ENCODE measurements around the gene CNNM3. TPM values are rescaled to one million over a fixed set of nuclear protein-coding genes. Genes with fewer than 3 reads are reported as not detected.
A peak's percentile ranks its signal among the peaks of the same experiment; 100 is the strongest.
"Not testable (repeated sequence)": the region's sequence is repeated elsewhere in the genome, so short reads cannot be mapped to it uniquely, and the experiment has no call there.

Gene CNNM3
- total RNA-seq, 1 experiment from 2014 or later: 7.0 TPM

DNA sequence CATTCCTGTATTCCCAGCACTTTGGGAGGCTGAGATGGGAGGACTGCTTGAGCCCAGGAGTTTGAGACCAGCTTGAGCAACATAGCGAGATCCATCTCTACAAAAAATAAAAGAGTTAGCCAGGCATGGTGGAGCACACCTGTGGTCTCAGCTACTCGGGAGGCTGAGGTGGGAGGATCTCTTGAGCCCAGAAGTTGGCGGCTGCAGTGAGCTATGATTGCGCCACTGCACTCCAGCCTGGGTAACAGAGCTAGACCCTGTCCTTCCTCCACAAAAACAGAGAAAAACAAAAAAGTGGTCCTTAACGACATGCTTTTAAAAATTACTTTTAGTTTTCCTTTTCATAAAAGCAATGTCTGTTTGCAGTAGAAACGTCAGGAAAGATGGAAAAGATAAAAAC lies 19.6 kb upstream of the CNNM3 start:
- not testable (repeated sequence) for H3K79me2 ChIP-seq (ENCODE audit: low read length); H3K36me3 ChIP-seq (ENCODE audit: insufficient read depth, low read length); H3K4me3 ChIP-seq (ENCODE audit: low read length); H3K4me2 ChIP-seq (ENCODE audit: low read depth, low read length, poor library complexity, severe bottlenecking); H3K4me1 ChIP-seq (ENCODE audit: low read length); DNase-seq; H3K9me2 ChIP-seq (replicated peaks; ENCODE audit: insufficient read depth, low read length); H4K20me1 ChIP-seq (ENCODE audit: insufficient read depth, low read depth, low read length); H3K9ac ChIP-seq (ENCODE audit: low read length); H2AFZ ChIP-seq (ENCODE audit: low read length); H3K27me3 ChIP-seq (ENCODE audit: low read length); H3K27ac ChIP-seq (ENCODE audit: low read length); H3K9me3 ChIP-seq (ENCODE audit: low read length)

DNA sequence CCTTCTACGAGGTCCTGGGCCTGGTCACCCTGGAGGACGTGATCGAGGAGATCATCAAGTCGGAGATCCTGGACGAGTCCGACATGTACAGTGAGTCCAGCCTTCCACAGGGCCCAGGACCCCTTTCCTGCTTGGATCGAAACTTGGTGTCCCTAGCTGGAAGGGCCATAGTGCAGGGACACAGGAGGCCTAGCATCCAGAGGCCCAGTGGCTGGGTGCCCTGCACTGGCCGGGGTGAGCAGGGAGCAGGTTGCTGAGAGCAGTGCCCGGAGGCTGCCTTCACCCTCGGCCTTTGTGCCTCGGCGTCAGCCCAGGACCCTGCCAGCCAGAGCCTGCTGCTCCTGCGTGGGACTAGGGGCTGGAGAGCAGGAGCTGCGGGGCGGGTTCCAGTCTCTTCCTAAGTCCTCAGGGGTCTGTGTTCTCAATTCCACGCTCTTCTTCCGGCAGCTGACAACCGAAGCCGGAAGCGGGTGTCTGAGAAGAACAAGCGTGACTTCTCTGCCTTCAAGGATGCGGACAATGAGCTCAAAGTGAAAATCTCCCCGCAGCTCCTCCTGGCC lies 18.9 kb upstream of the CNNM3 start:
- no peak overlapping the region for H3K4me2 ChIP-seq (ENCODE audit: low read depth, low read length, poor library complexity, severe bottlenecking)
- no peak overlapping the region for H3K27ac ChIP-seq (ENCODE audit: low read length)
- peaks cover 8% of the 10 kb centered on the region for H3K4me1 ChIP-seq (ENCODE audit: low read length)
- DNase-seq: no peak
- H3K36me3 ChIP-seq (ENCODE audit: insufficient read depth, low read length): no peaks in the 10 kb centered on the region
- no peaks in the 10 kb centered on the region for H3K9me3 ChIP-seq (ENCODE audit: low read length)
- H3K9ac ChIP-seq (ENCODE audit: low read length): no peak overlapping the region
- H3K4me3 ChIP-seq (ENCODE audit: low read length): no peak overlapping the region
- no peak overlapping the region for H2AFZ ChIP-seq (ENCODE audit: low read length)
- no peaks in the 10 kb centered on the region for H3K79me2 ChIP-seq (ENCODE audit: low read length)
- H4K20me1 ChIP-seq (ENCODE audit: insufficient read depth, low read depth, low read length): no peaks in the 10 kb centered on the region
- no peaks in the 10 kb centered on the region for H3K27me3 ChIP-seq (ENCODE audit: low read length)
- no peaks in the 10 kb centered on the region for H3K9me2 ChIP-seq (replicated peaks; ENCODE audit: insufficient read depth, low read length)

- H3K27me3 ChIP-seq (ENCODE audit: low read length): no peaks in the 10 kb centered on the region
- H3K9me3 ChIP-seq (ENCODE audit: low read length): no peaks in the 10 kb centered on the region
- no peaks in the 10 kb centered on the region for H3K79me2 ChIP-seq (ENCODE audit: low read length)
- H3K36me3 ChIP-seq (ENCODE audit: insufficient read depth, low read length): no peaks in the 10 kb centered on the region
- no peak overlapping the region for H3K27ac ChIP-seq (ENCODE audit: low read length)
- no peak overlapping the region for H3K4me3 ChIP-seq (ENCODE audit: low read length)
- no peaks in the 10 kb centered on the region for H4K20me1 ChIP-seq (ENCODE audit: insufficient read depth, low read depth, low read length)
- no peak overlapping the region for H3K4me2 ChIP-seq (ENCODE audit: low read depth, low read length, poor library complexity, severe bottlenecking)
- DNase-seq: no peak
- peaks cover 8% of the 10 kb centered on the region for H3K4me1 ChIP-seq (ENCODE audit: low read length)
- no peak overlapping the region for H2AFZ ChIP-seq (ENCODE audit: low read length)
- H3K9me2 ChIP-seq (replicated peaks; ENCODE audit: insufficient read depth, low read length): no peaks in the 10 kb centered on the region
- H3K9ac ChIP-seq (ENCODE audit: low read length): no peak overlapping the region
Observed at GRCh38 chr2:96798733-96799622, 17.1 kb upstream of the CNNM3 start.

GRCh38 chr2:96799623-96799935 lies 16.5 kb upstream of the CNNM3 start:
- Histone ChIP-seq H2AFZ (ENCODE audit: low read length) (no peak overlapping the region), H3K9me3 (ENCODE audit: low read length) (no peaks in the 10 kb centered on the region), H3K4me1 (ENCODE audit: low read length) (peaks cover 8% of the 10 kb centered on the region), H3K36me3 (ENCODE audit: insufficient read depth, low read length) (no peaks in the 10 kb centered on the region), H3K27ac (ENCODE audit: low read length) (no peak overlapping the region), H3K79me2 (ENCODE audit: low read length) (no peaks in the 10 kb centered on the region), H3K4me2 (ENCODE audit: low read depth, low read length, poor library complexity, severe bottlenecking) (no peak overlapping the region), H4K20me1 (ENCODE audit: insufficient read depth, low read depth, low read length) (no peaks in the 10 kb centered on the region), H3K9ac (ENCODE audit: low read length) (no peak overlapping the region), H3K9me2 (replicated peaks; ENCODE audit: insufficient read depth, low read length) (no peaks in the 10 kb centered on the region), H3K27me3 (ENCODE audit: low read length) (no peaks in the 10 kb centered on the region), H3K4me3 (ENCODE audit: low read length) (no peak overlapping the region)
- no peak for DNase-seq

GRCh38 chr2:96800061-96801004 lies 15.7 kb upstream of the CNNM3 start:
- H3K4me2 ChIP-seq (ENCODE audit: low read depth, low read length, poor library complexity, severe bottlenecking): peak overlapping the region; percentile 58
- DNase-seq: no peak
- no peaks in the 10 kb centered on the region for H3K9me2 ChIP-seq (replicated peaks; ENCODE audit: insufficient read depth, low read length)
- no peak overlapping the region for H2AFZ ChIP-seq (ENCODE audit: low read length)
- no peaks in the 10 kb centered on the region for H4K20me1 ChIP-seq (ENCODE audit: insufficient read depth, low read depth, low read length)
- H3K4me3 ChIP-seq (ENCODE audit: low read length): peak overlapping the region; percentile 46; the same call in 1 of the 2 replicates
- H3K27ac ChIP-seq (ENCODE audit: low read length): no peak overlapping the region
- peak overlapping the region; percentile 51 for H3K9ac ChIP-seq (ENCODE audit: low read length)
- H3K36me3 ChIP-seq (ENCODE audit: insufficient read depth, low read length): no peaks in the 10 kb centered on the region
- H3K27me3 ChIP-seq (ENCODE audit: low read length): no peaks in the 10 kb centered on the region
- no peaks in the 10 kb centered on the region for H3K9me3 ChIP-seq (ENCODE audit: low read length)
- H3K79me2 ChIP-seq (ENCODE audit: low read length): no peaks in the 10 kb centered on the region
- H3K4me1 ChIP-seq (ENCODE audit: low read length): peaks cover 8% of the 10 kb centered on the region

DNA sequence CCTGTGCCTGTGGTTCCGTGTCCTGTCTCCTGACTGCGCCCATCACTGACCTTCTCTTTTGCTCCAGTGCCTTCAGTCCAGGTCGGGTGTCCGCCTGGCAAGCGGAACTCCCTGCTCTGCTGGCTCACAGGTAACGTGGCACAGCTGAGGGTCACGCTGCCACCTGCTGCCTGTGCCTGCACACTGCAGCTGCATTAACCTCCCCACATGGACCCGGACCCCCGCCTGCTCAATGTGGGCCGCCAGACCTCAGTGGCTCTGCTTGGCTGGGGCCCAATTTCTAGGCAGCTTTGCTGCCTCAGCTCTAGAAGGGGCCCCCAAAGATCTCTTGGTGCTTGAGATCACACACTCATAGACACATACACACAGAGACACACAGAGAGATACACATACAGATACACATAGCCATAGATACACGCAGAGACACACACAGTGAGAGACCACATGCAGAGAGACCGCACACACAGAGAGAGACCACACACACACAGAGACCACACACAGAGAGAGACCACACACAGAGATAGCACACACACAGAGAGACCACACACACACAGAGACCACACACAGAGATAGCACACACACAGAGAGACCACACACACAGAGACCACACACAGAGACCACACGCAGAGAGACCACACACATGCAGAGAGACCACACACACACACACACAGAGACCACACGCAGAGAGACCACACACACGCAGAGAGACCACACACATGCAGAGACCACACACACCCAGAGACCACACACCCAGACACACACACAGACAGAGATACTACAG lies 14.9 kb upstream of the CNNM3 start:
- peak overlapping the region; percentile 51 for H3K9ac ChIP-seq (ENCODE audit: low read length)
- no peaks in the 10 kb centered on the region for H3K79me2 ChIP-seq (ENCODE audit: low read length)
- H3K9me3 ChIP-seq (ENCODE audit: low read length): no peaks in the 10 kb centered on the region
- peak overlapping the region; percentile 46; the same call in 1 of the 2 replicates for H3K4me3 ChIP-seq (ENCODE audit: low read length)
- H3K27ac ChIP-seq (ENCODE audit: low read length): no peak overlapping the region
- peak; percentile 90 for DNase-seq
- peaks cover 10% of the 10 kb centered on the region for H3K4me1 ChIP-seq (ENCODE audit: low read length)
- H3K36me3 ChIP-seq (ENCODE audit: insufficient read depth, low read length): no peaks in the 10 kb centered on the region
- H3K9me2 ChIP-seq (replicated peaks; ENCODE audit: insufficient read depth, low read length): no peaks in the 10 kb centered on the region
- peak overlapping the region; percentile 58 for H3K4me2 ChIP-seq (ENCODE audit: low read depth, low read length, poor library complexity, severe bottlenecking)
- H3K27me3 ChIP-seq (ENCODE audit: low read length): no peaks in the 10 kb centered on the region
- peak overlapping the region; percentile 77; the same call in 1 of the 2 replicates for H2AFZ ChIP-seq (ENCODE audit: low read length)
- no peaks in the 10 kb centered on the region for H4K20me1 ChIP-seq (ENCODE audit: insufficient read depth, low read depth, low read length)

DNA sequence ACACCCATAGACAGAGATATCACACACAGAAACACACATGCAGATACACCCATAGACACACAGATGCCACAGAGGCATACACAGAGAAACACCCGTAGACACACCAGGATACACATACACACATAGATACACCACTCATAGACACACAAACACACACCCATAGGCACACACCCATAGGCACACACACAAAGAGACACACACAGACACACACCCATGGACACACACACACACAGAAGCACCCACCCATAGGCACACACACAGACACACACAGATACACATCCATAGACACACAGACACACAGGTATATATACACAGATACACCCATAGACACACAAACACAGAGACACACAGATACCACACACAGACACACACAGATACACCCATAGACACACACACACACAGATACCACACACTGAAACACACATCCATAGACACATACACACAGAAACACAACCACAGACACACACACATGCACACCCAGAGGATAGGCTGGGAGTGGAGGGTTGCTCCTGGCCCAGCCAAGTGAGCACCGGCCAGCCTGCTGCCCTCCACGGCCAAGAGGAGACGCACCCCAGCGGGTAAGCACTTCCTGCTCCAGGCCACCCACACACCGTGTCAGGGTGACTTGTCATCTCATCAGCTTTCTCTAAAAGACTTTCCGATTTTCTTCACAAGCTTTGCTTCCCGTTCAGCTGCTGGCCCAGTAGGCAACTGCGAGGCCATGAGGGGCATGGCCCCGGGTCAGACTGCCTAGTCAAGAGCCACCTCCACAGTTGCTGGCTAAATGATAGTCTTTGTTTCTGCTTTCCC lies 14.1 kb upstream of the CNNM3 start:
- no peak for DNase-seq
- Histone ChIP-seq H3K4me3 (ENCODE audit: low read length) (no peak overlapping the region), H4K20me1 (ENCODE audit: insufficient read depth, low read depth, low read length) (no peaks in the 10 kb centered on the region), H3K79me2 (ENCODE audit: low read length) (no peaks in the 10 kb centered on the region), H3K4me1 (ENCODE audit: low read length) (peaks cover 18% of the 10 kb centered on the region), H3K9ac (ENCODE audit: low read length) (no peak overlapping the region), H3K27me3 (ENCODE audit: low read length) (no peaks in the 10 kb centered on the region), H3K9me3 (ENCODE audit: low read length) (no peaks in the 10 kb centered on the region), H3K9me2 (replicated peaks; ENCODE audit: insufficient read depth, low read length) (no peaks in the 10 kb centered on the region), H3K27ac (ENCODE audit: low read length) (no peak overlapping the region), H2AFZ (ENCODE audit: low read length) (no peak overlapping the region), H3K4me2 (ENCODE audit: low read depth, low read length, poor library complexity, severe bottlenecking) (no peak overlapping the region), H3K36me3 (ENCODE audit: insufficient read depth, low read length) (no peaks in the 10 kb centered on the region)
